GM12878 (cell line): ENCODE results near the gene PKD1L1. TPM values are rescaled to one million over a fixed set of nuclear protein-coding genes. Genes with fewer than 3 reads are reported as not detected.

Experiments
- EP300 ChIP-seq, 2 experiments: fragments of 150-350 bp in 1 of 2; IDR thresholded peaks; 2 replicates each; pipeline ENCODE4 v1.6.1; 2011 to 2012; ENCODE audit warnings: low read depth in 2 of 2, low read length in 2 of 2, borderline replicate concordance in 1 of 2, improper control_type of control experiment in 1 of 2, inconsistent platforms in 1 of 2; ENCODE audit not compliant: control insufficient read depth in 1 of 2
- MYB ChIP-seq: fragments of 150-350 bp; IDR thresholded peaks from 2 replicates; pipeline ENCODE4 v1.6.1; 2014; ENCODE audit warnings: mild to moderate bottlenecking, low read depth, low read length, borderline replicate concordance
- NFIC ChIP-seq: IDR thresholded peaks from 2 replicates; pipeline ENCODE4 v1.6.1; 2012; ENCODE audit warnings: low read depth, mild to moderate bottlenecking, inconsistent platforms, low read length, moderate library complexity
- POLR2AphosphoS5 ChIP-seq: IDR thresholded peaks from 2 replicates; pipeline ENCODE4 v1.6.1; 2011; ENCODE audit warnings: mild to moderate bottlenecking, low read length, inconsistent platforms
- POU2F2 ChIP-seq: IDR thresholded peaks from 3 replicates; pipeline ENCODE4 v1.6.1; 2011; ENCODE audit warnings: low read depth, mild to moderate bottlenecking, low read length, borderline replicate concordance
- RUNX3 ChIP-seq: IDR thresholded peaks from 2 replicates; pipeline ENCODE4 v1.6.1; 2012; ENCODE audit warnings: low read length, inconsistent platforms
- TBL1XR1 ChIP-seq: IDR thresholded peaks from 2 replicates; pipeline ENCODE4 v1.6.1; 2012; ENCODE audit warnings: low read depth, low read length, improper control_type of control experiment
- polyA plus RNA-seq, 11 experiments: library from polyadenylated mRNA; depleted of rRNA in 4 of 11; unstranded in 6 of 11; stranded (reverse) in 5 of 11; fragments of >200 nt; fragmentation: Nextera tagmentation in 4 of 11; fragmentation: Illumina TruSeq in 1 of 11; extraction: Ambion mirVana in 4 of 11; extraction: Trizol in 1 of 11; gene quantifications; 1 replicate in 1 of 11; 2 replicates in 10 of 11; pipeline versions ENCODE4 v1.2.1 to v1.2.3, GENCODE V29; 2011 to 2016; ENCODE audit warnings: inconsistent platforms in 2 of 11, missing spikeins in 2 of 11, low read depth in 1 of 11
- total RNA-seq, 4 experiments: library from RNA; depleted of rRNA in 3 of 4; stranded (reverse); fragments of >200 nt in 3 of 4; fragmentation: Illumina TruSeq in 1 of 4; extraction: Trizol in 1 of 4; gene quantifications; 2 replicates each; pipeline versions ENCODE4 v1.2.1 to v1.2.3, GENCODE V29; 2013 to 2021
- TF ChIP-seq, protein P1 (sequence below): IDR thresholded peaks from 2 replicates; pipeline ENCODE4 v1.6.1; 2012; ENCODE audit warnings: mild to moderate bottlenecking, low read depth, low read length
- TF ChIP-seq, protein P2 (sequence below): fragments of 450-650 bp; IDR thresholded peaks from 2 replicates; pipeline ENCODE4 v1.6.1; 2017; ENCODE audit warnings: borderline replicate concordance

PKD1L1 gene
- total and polyA plus RNA-seq, 10 of the 15 experiments (the other 5 are each of a cell fraction or from before 2014, with no cell fraction given): under 0.01 to 0.05 (median 0.02) TPM; not detected in 3

DNA sequence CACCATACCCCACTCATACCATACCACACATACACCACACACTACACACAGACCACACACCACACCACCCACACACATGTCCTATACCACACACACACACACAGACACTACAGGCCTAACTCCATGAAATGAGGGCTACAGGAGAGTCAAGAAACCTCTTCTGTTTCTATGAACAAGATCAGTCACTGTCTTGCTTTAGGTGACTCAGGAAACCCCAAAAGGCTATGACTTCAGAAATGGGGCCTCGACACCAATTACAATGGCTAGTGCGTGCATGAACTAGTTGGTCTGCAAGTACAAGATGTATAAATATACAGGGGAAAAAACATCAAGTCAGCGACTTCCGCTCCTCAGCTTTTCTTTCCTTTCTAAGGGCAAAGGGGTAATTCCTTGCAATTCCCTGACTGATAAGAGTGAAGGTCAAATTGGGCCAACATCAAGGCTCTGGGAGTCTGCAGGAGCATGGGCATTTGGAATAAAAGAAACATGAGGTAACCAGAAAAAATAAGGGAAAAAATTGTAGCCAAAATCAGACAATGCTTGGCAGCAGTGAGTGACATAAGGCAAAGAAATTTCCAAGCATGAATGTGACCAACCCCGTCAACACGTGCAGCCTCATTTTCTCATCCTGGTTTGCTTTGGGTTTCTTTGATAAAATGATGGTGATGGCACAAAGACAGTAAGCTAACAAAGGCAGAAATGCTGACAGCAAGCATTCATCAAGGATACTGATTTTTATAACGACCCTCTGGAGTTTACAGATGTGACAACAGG lies 1.5 kb downstream of the PKD1L1 start (continued):
- TF ChIP-seq NFIC (peak; percentile 73; the same call in 1 of the 2 replicates), POU2F2 (no peak), TBL1XR1 (no peak), MYB (no peak), EP300 (IDR thresholded peaks at IDR 0.05; ENCODE audit: borderline replicate concordance in 1 of 2, control insufficient read depth in 1 of 2, low read depth in 2 of 2, low read length in 2 of 2) (no peak), POLR2AphosphoS5 (no peak), RUNX3 (peak; percentile 86; the same call in 1 of the 2 replicates)
- TF ChIP-seq, protein P1, sequence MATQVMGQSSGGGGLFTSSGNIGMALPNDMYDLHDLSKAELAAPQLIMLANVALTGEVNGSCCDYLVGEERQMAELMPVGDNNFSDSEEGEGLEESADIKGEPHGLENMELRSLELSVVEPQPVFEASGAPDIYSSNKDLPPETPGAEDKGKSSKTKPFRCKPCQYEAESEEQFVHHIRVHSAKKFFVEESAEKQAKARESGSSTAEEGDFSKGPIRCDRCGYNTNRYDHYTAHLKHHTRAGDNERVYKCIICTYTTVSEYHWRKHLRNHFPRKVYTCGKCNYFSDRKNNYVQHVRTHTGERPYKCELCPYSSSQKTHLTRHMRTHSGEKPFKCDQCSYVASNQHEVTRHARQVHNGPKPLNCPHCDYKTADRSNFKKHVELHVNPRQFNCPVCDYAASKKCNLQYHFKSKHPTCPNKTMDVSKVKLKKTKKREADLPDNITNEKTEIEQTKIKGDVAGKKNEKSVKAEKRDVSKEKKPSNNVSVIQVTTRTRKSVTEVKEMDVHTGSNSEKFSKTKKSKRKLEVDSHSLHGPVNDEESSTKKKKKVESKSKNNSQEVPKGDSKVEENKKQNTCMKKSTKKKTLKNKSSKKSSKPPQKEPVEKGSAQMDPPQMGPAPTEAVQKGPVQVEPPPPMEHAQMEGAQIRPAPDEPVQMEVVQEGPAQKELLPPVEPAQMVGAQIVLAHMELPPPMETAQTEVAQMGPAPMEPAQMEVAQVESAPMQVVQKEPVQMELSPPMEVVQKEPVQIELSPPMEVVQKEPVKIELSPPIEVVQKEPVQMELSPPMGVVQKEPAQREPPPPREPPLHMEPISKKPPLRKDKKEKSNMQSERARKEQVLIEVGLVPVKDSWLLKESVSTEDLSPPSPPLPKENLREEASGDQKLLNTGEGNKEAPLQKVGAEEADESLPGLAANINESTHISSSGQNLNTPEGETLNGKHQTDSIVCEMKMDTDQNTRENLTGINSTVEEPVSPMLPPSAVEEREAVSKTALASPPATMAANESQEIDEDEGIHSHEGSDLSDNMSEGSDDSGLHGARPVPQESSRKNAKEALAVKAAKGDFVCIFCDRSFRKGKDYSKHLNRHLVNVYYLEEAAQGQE: no peak
- TF ChIP-seq, protein P2, sequence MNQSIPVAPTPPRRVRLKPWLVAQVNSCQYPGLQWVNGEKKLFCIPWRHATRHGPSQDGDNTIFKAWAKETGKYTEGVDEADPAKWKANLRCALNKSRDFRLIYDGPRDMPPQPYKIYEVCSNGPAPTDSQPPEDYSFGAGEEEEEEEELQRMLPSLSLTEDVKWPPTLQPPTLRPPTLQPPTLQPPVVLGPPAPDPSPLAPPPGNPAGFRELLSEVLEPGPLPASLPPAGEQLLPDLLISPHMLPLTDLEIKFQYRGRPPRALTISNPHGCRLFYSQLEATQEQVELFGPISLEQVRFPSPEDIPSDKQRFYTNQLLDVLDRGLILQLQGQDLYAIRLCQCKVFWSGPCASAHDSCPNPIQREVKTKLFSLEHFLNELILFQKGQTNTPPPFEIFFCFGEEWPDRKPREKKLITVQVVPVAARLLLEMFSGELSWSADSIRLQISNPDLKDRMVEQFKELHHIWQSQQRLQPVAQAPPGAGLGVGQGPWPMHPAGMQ: no peak
